ENCODE data around the gene PPM1A. TPM values are rescaled to one million over a fixed set of nuclear protein-coding genes. Genes with fewer than 3 reads are reported as not detected.

Gene PPM1A
- total RNA-seq, 1 donor from 2014 or later: 35.5 TPM

DNA sequence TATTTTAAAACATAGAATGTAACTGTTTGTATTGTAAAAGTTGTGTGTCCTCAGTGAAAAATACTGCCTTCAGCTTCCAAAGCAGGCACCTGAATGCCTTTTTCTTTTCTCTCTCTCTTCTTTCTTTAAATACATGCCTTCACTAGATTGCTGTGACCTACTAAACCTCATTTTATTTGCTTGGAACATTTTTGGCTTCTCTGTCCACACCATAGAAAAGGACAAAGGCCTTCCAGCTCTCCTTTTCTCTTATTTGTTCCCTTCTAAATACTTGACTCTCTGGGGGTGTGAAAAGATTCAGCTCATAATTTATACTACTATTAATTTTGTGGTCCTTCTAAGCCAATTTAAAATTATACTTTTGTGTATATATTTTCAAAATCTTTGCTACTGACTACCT, 38.4 kb downstream of the PPM1A start:
- Histone ChIP-seq H3K4me3 (ENCODE audit: low read depth, low read length) (no peak overlapping the region), H3K36me3 (ENCODE audit: control insufficient read depth, insufficient read depth, low read length) (peaks cover 10% of the 10 kb centered on the region), H3K27me3 (ENCODE audit: control insufficient read depth, insufficient read depth, low read length) (no peaks in the 10 kb centered on the region)
- TF ChIP-seq, protein P1, sequence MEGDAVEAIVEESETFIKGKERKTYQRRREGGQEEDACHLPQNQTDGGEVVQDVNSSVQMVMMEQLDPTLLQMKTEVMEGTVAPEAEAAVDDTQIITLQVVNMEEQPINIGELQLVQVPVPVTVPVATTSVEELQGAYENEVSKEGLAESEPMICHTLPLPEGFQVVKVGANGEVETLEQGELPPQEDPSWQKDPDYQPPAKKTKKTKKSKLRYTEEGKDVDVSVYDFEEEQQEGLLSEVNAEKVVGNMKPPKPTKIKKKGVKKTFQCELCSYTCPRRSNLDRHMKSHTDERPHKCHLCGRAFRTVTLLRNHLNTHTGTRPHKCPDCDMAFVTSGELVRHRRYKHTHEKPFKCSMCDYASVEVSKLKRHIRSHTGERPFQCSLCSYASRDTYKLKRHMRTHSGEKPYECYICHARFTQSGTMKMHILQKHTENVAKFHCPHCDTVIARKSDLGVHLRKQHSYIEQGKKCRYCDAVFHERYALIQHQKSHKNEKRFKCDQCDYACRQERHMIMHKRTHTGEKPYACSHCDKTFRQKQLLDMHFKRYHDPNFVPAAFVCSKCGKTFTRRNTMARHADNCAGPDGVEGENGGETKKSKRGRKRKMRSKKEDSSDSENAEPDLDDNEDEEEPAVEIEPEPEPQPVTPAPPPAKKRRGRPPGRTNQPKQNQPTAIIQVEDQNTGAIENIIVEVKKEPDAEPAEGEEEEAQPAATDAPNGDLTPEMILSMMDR (IDR thresholded peaks at IDR 0.05; ENCODE audit: insufficient read depth, low read length, severe bottlenecking): no peak
- no peak for DNase-seq (ENCODE audit: low read depth)
- FAIRE-seq: no peak

DNA sequence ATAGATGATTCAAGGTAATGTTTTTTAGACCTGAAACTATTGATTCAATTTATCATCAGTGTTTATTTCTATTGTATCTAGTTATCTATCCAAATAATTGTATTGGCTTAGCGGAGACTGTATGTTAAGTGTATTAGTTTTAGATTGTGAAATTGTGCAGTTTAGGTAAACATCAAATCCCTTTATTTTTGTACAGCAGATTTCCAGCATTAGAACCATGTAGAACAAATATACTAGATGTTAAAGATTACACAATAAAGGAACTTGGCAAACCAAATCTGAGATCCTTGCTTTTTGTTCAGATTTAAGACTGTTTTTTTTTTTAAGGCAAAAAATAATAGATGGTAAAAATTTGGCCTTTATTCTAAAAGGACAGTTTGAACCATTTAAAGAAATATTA, 39.3 kb downstream of the PPM1A start:
- peaks cover 6% of the 10 kb centered on the region for H3K36me3 ChIP-seq (ENCODE audit: control insufficient read depth, insufficient read depth, low read length)
- H3K4me3 ChIP-seq (ENCODE audit: low read depth, low read length): no peak overlapping the region
- DNase-seq (ENCODE audit: low read depth) (no peak), FAIRE-seq (no peak)
- TF ChIP-seq, protein P1 (IDR thresholded peaks at IDR 0.05; ENCODE audit: insufficient read depth, low read length, severe bottlenecking): no peak
- no peaks in the 10 kb centered on the region for H3K27me3 ChIP-seq (ENCODE audit: control insufficient read depth, insufficient read depth, low read length)

GRCh38 chr14:60294411-60295069, 45.5 kb downstream of the PPM1A start:
- DNase-seq (ENCODE audit: low read depth) (peak; percentile 5), FAIRE-seq (no peak)
- Histone ChIP-seq H3K4me3 (ENCODE audit: low read depth, low read length) (no peak overlapping the region), H3K27me3 (ENCODE audit: control insufficient read depth, insufficient read depth, low read length) (no peaks in the 10 kb centered on the region), H3K36me3 (ENCODE audit: control insufficient read depth, insufficient read depth, low read length) (peaks cover 2% of the 10 kb centered on the region)
- TF ChIP-seq, protein P1 (IDR thresholded peaks at IDR 0.05; ENCODE audit: insufficient read depth, low read length, severe bottlenecking): no peak

GRCh38 chr14:60300019-60300418, 51.0 kb downstream of the PPM1A start:
- FAIRE-seq: no peak
- no peak overlapping the region for H3K4me3 ChIP-seq (ENCODE audit: low read depth, low read length)
- TF ChIP-seq, protein P1 (IDR thresholded peaks at IDR 0.05; ENCODE audit: insufficient read depth, low read length, severe bottlenecking): no peak

DNA sequence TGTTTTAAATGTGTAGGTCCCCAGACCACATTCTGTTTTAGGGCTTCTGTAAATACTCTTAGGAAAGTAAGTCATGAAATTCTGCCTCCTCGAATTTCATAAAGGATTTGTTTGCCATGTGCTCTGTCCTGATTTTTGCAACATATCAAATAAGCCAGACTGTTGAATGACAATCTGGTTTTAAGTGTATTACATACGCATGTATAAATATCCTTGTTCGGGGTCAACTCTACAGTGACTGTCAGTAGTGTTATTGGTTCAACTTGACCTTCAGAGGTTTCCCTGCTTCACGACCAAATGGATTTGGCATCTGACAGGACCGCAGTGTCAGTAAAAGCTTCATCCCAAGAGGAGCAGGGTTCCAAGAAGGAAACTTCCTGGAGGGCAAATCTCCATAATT, 52.7 kb downstream of the PPM1A start:
- FAIRE-seq (peak; percentile 7), DNase-seq (ENCODE audit: low read depth) (no peak)
- H3K27me3 ChIP-seq (ENCODE audit: control insufficient read depth, insufficient read depth, low read length): no peaks in the 10 kb centered on the region
- no peaks in the 10 kb centered on the region for H3K36me3 ChIP-seq (ENCODE audit: control insufficient read depth, insufficient read depth, low read length)
- TF ChIP-seq, protein P1 (IDR thresholded peaks at IDR 0.05; ENCODE audit: insufficient read depth, low read length, severe bottlenecking): no peak
- H3K4me3 ChIP-seq (ENCODE audit: low read depth, low read length): no peak overlapping the region

More at GRCh38 chr14:60300019-60300418, 51.0 kb downstream of the PPM1A start:
- no peaks in the 10 kb centered on the region for H3K27me3 ChIP-seq (ENCODE audit: control insufficient read depth, insufficient read depth, low read length)
- no peaks in the 10 kb centered on the region for H3K36me3 ChIP-seq (ENCODE audit: control insufficient read depth, insufficient read depth, low read length)
- DNase-seq (ENCODE audit: low read depth): no peak

DNA sequence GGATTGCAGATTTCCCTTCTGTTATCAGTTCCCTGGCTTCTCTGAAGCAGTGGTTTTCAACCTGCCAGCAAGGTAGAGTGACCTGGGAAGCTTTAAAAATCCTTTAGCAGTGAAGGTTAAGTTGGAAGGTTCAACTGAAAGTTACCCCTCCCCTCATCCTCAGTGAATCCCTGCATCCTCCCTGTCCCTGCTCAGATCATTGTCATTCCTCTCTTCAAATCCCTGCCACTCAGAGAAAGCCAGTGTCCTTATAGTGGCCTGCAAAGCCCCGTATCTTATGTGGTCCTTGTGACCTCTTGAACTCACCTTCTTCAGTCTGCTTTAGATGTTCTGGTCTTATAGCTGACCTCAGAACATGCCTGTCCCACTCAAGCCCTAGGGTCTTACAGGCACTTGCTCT, 53.6 kb downstream of the PPM1A start:
- Histone ChIP-seq H3K27me3 (ENCODE audit: control insufficient read depth, insufficient read depth, low read length) (no peaks in the 10 kb centered on the region), H3K36me3 (ENCODE audit: control insufficient read depth, insufficient read depth, low read length) (no peaks in the 10 kb centered on the region), H3K4me3 (ENCODE audit: low read depth, low read length) (no peak overlapping the region)
- FAIRE-seq: no peak
- TF ChIP-seq, protein P1 (IDR thresholded peaks at IDR 0.05; ENCODE audit: insufficient read depth, low read length, severe bottlenecking): no peak
- DNase-seq (ENCODE audit: low read depth): no peak
